Stimulated activated naive CD8-positive, alpha-beta T cell treated with anti-CD3 and anti-CD28 coated beads, Interleukin-15, Interleukin-2, amounts not matched to agents 100 ng/mL and 50 ng/mL, for 24 hours (primary cell): ENCODE results near the gene TOMM5.
A peak's percentile ranks its signal among the peaks of the same experiment; 100 is the strongest.
"Not testable (repeated sequence)": the region's sequence is repeated elsewhere in the genome, so short reads cannot be mapped to it uniquely, and the experiment has no call there.

Experiments
- H3K27ac Mint-ChIP-seq: one replicate; pipeline ENCODE4 v1.8.0; 2021; ENCODE audit warnings: mild to moderate bottlenecking, mixed read lengths
- H3K27me3 Mint-ChIP-seq: one replicate; pipeline ENCODE4 v1.8.0; 2021; ENCODE audit warnings: mixed read lengths
- H3K36me3 Mint-ChIP-seq: one replicate; pipeline ENCODE4 v1.8.0; 2021; ENCODE audit warnings: low read depth, mixed read lengths
- H3K4me1 Mint-ChIP-seq: one replicate; pipeline ENCODE4 v1.8.0; 2021; ENCODE audit warnings: low read depth, mixed read lengths
- H3K4me3 Mint-ChIP-seq: one replicate; pipeline ENCODE4 v1.8.0; 2021; ENCODE audit warnings: mild to moderate bottlenecking, mixed read lengths
- H3K9me3 Mint-ChIP-seq: one replicate; pipeline ENCODE4 v1.8.0; 2021; ENCODE audit warnings: mixed read lengths

TOMM5 gene

GRCh38 chr9:37621273-37622121 lies 29.1 kb upstream of the TOMM5 start:
- no peaks in the 10 kb centered on the region for H3K9me3 Mint-ChIP-seq
- H3K27ac Mint-ChIP-seq = no peak overlapping the region
- H3K27me3 Mint-ChIP-seq = no peaks in the 10 kb centered on the region
- H3K36me3 Mint-ChIP-seq = no peaks in the 10 kb centered on the region
- H3K4me1 Mint-ChIP-seq = no peaks in the 10 kb centered on the region
- H3K4me3 Mint-ChIP-seq = no peak overlapping the region

- H3K9me3 Mint-ChIP-seq = no peaks in the 10 kb centered on the region
- no peak overlapping the region for H3K27ac Mint-ChIP-seq
- no peak overlapping the region for H3K4me3 Mint-ChIP-seq
- H3K4me1 Mint-ChIP-seq = no peaks in the 10 kb centered on the region
- H3K36me3 Mint-ChIP-seq = no peaks in the 10 kb centered on the region
- no peaks in the 10 kb centered on the region for H3K27me3 Mint-ChIP-seq
Measured at GRCh38 chr9:37620396-37620795, 28.0 kb upstream of the TOMM5 start.

GRCh38 chr9:37619806-37620205 lies 27.4 kb upstream of the TOMM5 start:
- H3K9me3 Mint-ChIP-seq = no peaks in the 10 kb centered on the region

GRCh38 chr9:37618817-37619216 lies 26.4 kb upstream of the TOMM5 start:
- no peak overlapping the region for H3K27ac Mint-ChIP-seq
- H3K4me3 Mint-ChIP-seq = no peak overlapping the region
- H3K9me3 Mint-ChIP-seq = no peaks in the 10 kb centered on the region
- H3K4me1 Mint-ChIP-seq = no peaks in the 10 kb centered on the region
- H3K36me3 Mint-ChIP-seq = no peaks in the 10 kb centered on the region
- H3K27me3 Mint-ChIP-seq = peaks cover 4% of the 10 kb centered on the region

More at GRCh38 chr9:37619806-37620205, 27.4 kb upstream of the TOMM5 start:
- Mint-ChIP-seq H3K27ac (no peak overlapping the region), H3K27me3 (no peaks in the 10 kb centered on the region), H3K36me3 (no peaks in the 10 kb centered on the region), H3K4me1 (no peaks in the 10 kb centered on the region), H3K4me3 (no peak overlapping the region)

GRCh38 chr9:37617832-37618231 lies 25.4 kb upstream of the TOMM5 start:
- Mint-ChIP-seq H3K4me1 (no peaks in the 10 kb centered on the region), H3K27ac (no peak overlapping the region), H3K36me3 (no peaks in the 10 kb centered on the region), H3K4me3 (no peak overlapping the region), H3K27me3 (peaks cover 5% of the 10 kb centered on the region), H3K9me3 (no peaks in the 10 kb centered on the region)

- H3K27me3 Mint-ChIP-seq = peaks cover 5% of the 10 kb centered on the region
- H3K4me3 Mint-ChIP-seq = no peak overlapping the region
- H3K4me1 Mint-ChIP-seq = no peaks in the 10 kb centered on the region
- H3K9me3 Mint-ChIP-seq = no peaks in the 10 kb centered on the region
- no peak overlapping the region for H3K27ac Mint-ChIP-seq
- H3K36me3 Mint-ChIP-seq = no peaks in the 10 kb centered on the region
Measured at GRCh38 chr9:37617161-37617560, 24.8 kb upstream of the TOMM5 start.

- Mint-ChIP-seq H3K27ac (no peak overlapping the region), H3K36me3 (no peaks in the 10 kb centered on the region), H3K4me1 (no peaks in the 10 kb centered on the region)
Measured at GRCh38 chr9:37611961-37612360, 19.6 kb upstream of the TOMM5 start.

GRCh38 chr9:37611014-37611413 lies 18.6 kb upstream of the TOMM5 start:
- H3K27ac Mint-ChIP-seq = no peak overlapping the region
- H3K4me3 Mint-ChIP-seq = no peak overlapping the region
- no peaks in the 10 kb centered on the region for H3K36me3 Mint-ChIP-seq
- no peaks in the 10 kb centered on the region for H3K9me3 Mint-ChIP-seq
- peaks cover 22% of the 10 kb centered on the region for H3K27me3 Mint-ChIP-seq
- H3K4me1 Mint-ChIP-seq = no peaks in the 10 kb centered on the region

More at GRCh38 chr9:37611961-37612360, 19.6 kb upstream of the TOMM5 start:
- H3K9me3 Mint-ChIP-seq = no peaks in the 10 kb centered on the region
- no peak overlapping the region for H3K4me3 Mint-ChIP-seq
- peaks cover 19% of the 10 kb centered on the region for H3K27me3 Mint-ChIP-seq

GRCh38 chr9:37609735-37610397 lies 17.5 kb upstream of the TOMM5 start:
- Mint-ChIP-seq H3K27ac (no peak overlapping the region), H3K4me1 (no peaks in the 10 kb centered on the region), H3K4me3 (no peak overlapping the region)

GRCh38 chr9:37608250-37608649 lies 15.9 kb upstream of the TOMM5 start:
- Mint-ChIP-seq H3K9me3 (no peaks in the 10 kb centered on the region), H3K36me3 (no peaks in the 10 kb centered on the region), H3K4me3 (no peak overlapping the region), H3K27ac (no peak overlapping the region), H3K4me1 (no peaks in the 10 kb centered on the region), H3K27me3 (peaks cover 29% of the 10 kb centered on the region)

More at GRCh38 chr9:37609735-37610397, 17.5 kb upstream of the TOMM5 start:
- no peaks in the 10 kb centered on the region for H3K36me3 Mint-ChIP-seq
- peaks cover 24% of the 10 kb centered on the region for H3K27me3 Mint-ChIP-seq
- H3K9me3 Mint-ChIP-seq = no peaks in the 10 kb centered on the region

GRCh38 chr9:37604296-37604695 lies 11.9 kb upstream of the TOMM5 start:
- no peaks in the 10 kb centered on the region for H3K4me1 Mint-ChIP-seq
- no peak overlapping the region for H3K4me3 Mint-ChIP-seq
- H3K9me3 Mint-ChIP-seq = no peaks in the 10 kb centered on the region
- no peak overlapping the region for H3K27ac Mint-ChIP-seq
- H3K36me3 Mint-ChIP-seq = no peaks in the 10 kb centered on the region
- peaks cover 34% of the 10 kb centered on the region for H3K27me3 Mint-ChIP-seq

GRCh38 chr9:37602817-37603216 lies 10.4 kb upstream of the TOMM5 start:
- Mint-ChIP-seq H3K27ac (no peak overlapping the region), H3K4me3 (no peak overlapping the region), H3K9me3 (no peaks in the 10 kb centered on the region), H3K36me3 (no peaks in the 10 kb centered on the region), H3K27me3 (peaks cover 31% of the 10 kb centered on the region), H3K4me1 (no peaks in the 10 kb centered on the region)

- H3K27ac Mint-ChIP-seq, H3K4me3 Mint-ChIP-seq: not testable (repeated sequence)
Measured at GRCh38 chr9:37602061-37602460, 9.7 kb upstream of the TOMM5 start.

GRCh38 chr9:37596504-37596903 lies 4.1 kb upstream of the TOMM5 start:
- Mint-ChIP-seq H3K4me1 (peaks cover 25% of the 10 kb centered on the region), H3K36me3 (peaks cover 12% of the 10 kb centered on the region), H3K27ac (no peak overlapping the region), H3K4me3 (no peak overlapping the region), H3K27me3 (peaks cover 17% of the 10 kb centered on the region), H3K9me3 (no peaks in the 10 kb centered on the region)

More at GRCh38 chr9:37602061-37602460, 9.7 kb upstream of the TOMM5 start:
- H3K4me1 Mint-ChIP-seq, H3K36me3 Mint-ChIP-seq, H3K9me3 Mint-ChIP-seq: not testable (repeated sequence)
- peaks cover 29% of the 10 kb centered on the region for H3K27me3 Mint-ChIP-seq

GRCh38 chr9:37593883-37594448 lies 1.6 kb upstream of the TOMM5 start:
- H3K36me3 Mint-ChIP-seq = peaks cover 28% of the 10 kb centered on the region
- H3K27ac Mint-ChIP-seq = no peak overlapping the region
- no peaks in the 10 kb centered on the region for H3K9me3 Mint-ChIP-seq
- H3K4me3 Mint-ChIP-seq = peak overlapping the region; percentile 35
- peaks cover 41% of the 10 kb centered on the region for H3K4me1 Mint-ChIP-seq
- peaks cover 14% of the 10 kb centered on the region for H3K27me3 Mint-ChIP-seq
